Lower lobe of right lung (tissue), 2 donors: ENCODE measurements around the gene CEP290. TPM values are rescaled to one million over a fixed set of nuclear protein-coding genes. Genes with fewer than 3 reads are reported as not detected.
A peak's percentile ranks its signal among the peaks of the same experiment; 100 is the strongest.

Experiments used
- ATAC-seq, 2 donors: fragments of 200-7000 bp; cut with Tn5 transposase; one replicate each; pipeline ENCODE4 v1.9.1; 2020 to 2022; ENCODE audit warnings: mild to moderate bottlenecking in 2 of 2, moderate library complexity in 2 of 2
- DNase-seq: peaks from one replicate; pipeline ENCODE4 v3.0.0-alpha.2; 2020
- H3K27ac ChIP-seq: fragments of 200-600 bp; one replicate; pipeline ENCODE4 v1.8.0; 2022
- H3K27me3 ChIP-seq: fragments of 200-600 bp; one replicate; pipeline ENCODE4 v1.8.0; 2022; ENCODE audit warnings: low read depth
- H3K36me3 ChIP-seq: fragments of 200-600 bp; one replicate; pipeline ENCODE4 v1.8.0; 2022; ENCODE audit warnings: mild to moderate bottlenecking
- H3K4me1 ChIP-seq: fragments of 200-600 bp; one replicate; pipeline ENCODE4 v1.8.0; 2022
- H3K4me3 ChIP-seq: fragments of 200-600 bp; one replicate; pipeline ENCODE4 v1.8.0; 2022; ENCODE audit warnings: mild to moderate bottlenecking
- H3K9me3 ChIP-seq: fragments of 200-600 bp; one replicate; pipeline ENCODE4 v1.8.0; 2022
- CTCF ChIP-seq: fragments of 200-600 bp; IDR thresholded peaks from one replicate; pipeline ENCODE4 v1.8.0; 2022; ENCODE audit warnings: antibody characterized with exemption, mild to moderate bottlenecking
- intact Hi-C: fragments of 100-400 bp; cut with DNase I; formaldehyde crosslinking; loops from one replicate; pipeline ENCODE4 v1.11.0; 2022
- long read RNA-seq: library from polyadenylated mRNA; unstranded; transcript quantifications from one replicate; pipeline ENCODE4 v2.0.0, GENCODE V29; 2021
- total RNA-seq: library from RNA; stranded (reverse); fragmentation: NEBNext Ultra II Directional; extraction: Animal tissue kit (Norgen Biotek cat#: 25700); gene quantifications from one replicate; pipeline ENCODE4 v1.2.1, GENCODE V29; 2021
- donor health status: DM: no; HTN: yes; CAD: no; lungs with severe emphysema.

CEP290 gene
- 11.6 TPM for total RNA-seq
- long read RNA-seq, partial matches to known transcripts, result 13 of 18 reads
- long read RNA-seq, other reads (novel, unspliced or antisense), result 5 of 18 reads

GRCh38 chr12:88141774-88142609, at the start of gene CEP290, which contains the start of gene TMTC3:
Gene CEP290, minus strand, starts transcription at chr12:88142088. Its CDS starts 781 bp downstream, at chr12:88141307.
Gene TMTC3, plus strand, starts transcription at chr12:88142307. Its CDS starts 6,009 bp downstream, at chr12:88148316.
- intact Hi-C loops, result no loop called here

GRCh38 chr12:88188180-88188579, 46.3 kb upstream of the CEP290 start:
- ATAC-seq, result no peak
- no peak overlapping the region for H3K4me3 ChIP-seq
- no peak for TF ChIP-seq CTCF
- no peaks in the 10 kb centered on the region for H3K4me1 ChIP-seq
- intact Hi-C loops, result no loop called here
- peaks cover 15% of the 10 kb centered on the region for H3K36me3 ChIP-seq
- no peak for DNase-seq
- no peaks in the 10 kb centered on the region for H3K27me3 ChIP-seq
- H3K9me3 ChIP-seq, result no peaks in the 10 kb centered on the region
- H3K27ac ChIP-seq, result no peak overlapping the region

More at GRCh38 chr12:88141774-88142609, at the start of gene CEP290, which contains the start of gene TMTC3:
- Histone ChIP-seq H3K36me3 (no peaks in the 10 kb centered on the region), H3K4me3 (peak within 1 kb of the TSS; percentile 82), H3K9me3 (no peaks in the 10 kb centered on the region), H3K4me1 (peaks cover 18% of the 10 kb centered on the region), H3K27ac (peak within 1 kb of the TSS; percentile 75), H3K27me3 (no peaks in the 10 kb centered on the region)
- no peak for TF ChIP-seq CTCF
- ATAC-seq (peak; percentile 99 to 100), DNase-seq (peak; percentile 96)

GRCh38 chr12:88187571-88187970, 45.7 kb upstream of the CEP290 start:
- H3K4me1 ChIP-seq, result no peaks in the 10 kb centered on the region
- H3K9me3 ChIP-seq, result no peaks in the 10 kb centered on the region
- intact Hi-C loops, result no loop called here
- peaks cover 9% of the 10 kb centered on the region for H3K36me3 ChIP-seq
- H3K4me3 ChIP-seq, result no peak overlapping the region
- ATAC-seq, result no peak
- no peak for DNase-seq
- H3K27me3 ChIP-seq, result no peaks in the 10 kb centered on the region
- H3K27ac ChIP-seq, result no peak overlapping the region
- TF ChIP-seq CTCF, result no peak

GRCh38 chr12:88185988-88186387, 44.1 kb upstream of the CEP290 start:
- no peak for TF ChIP-seq CTCF
- ATAC-seq, result no peak
- Histone ChIP-seq H3K27me3 (no peaks in the 10 kb centered on the region), H3K27ac (no peak overlapping the region), H3K9me3 (no peaks in the 10 kb centered on the region), H3K4me3 (no peak overlapping the region), H3K4me1 (no peaks in the 10 kb centered on the region), H3K36me3 (peaks cover 8% of the 10 kb centered on the region)
- DNase-seq, result no peak
- intact Hi-C loops, result no loop called here

- DNase-seq (no peak), ATAC-seq (no peak)
- no peak for TF ChIP-seq CTCF
- Histone ChIP-seq H3K9me3 (no peaks in the 10 kb centered on the region), H3K4me3 (no peak overlapping the region), H3K27ac (no peak overlapping the region), H3K36me3 (peaks cover 5% of the 10 kb centered on the region), H3K4me1 (no peaks in the 10 kb centered on the region), H3K27me3 (no peaks in the 10 kb centered on the region)
- intact Hi-C loops, result no loop called here
Measured at GRCh38 chr12:88185279-88185678, 43.4 kb upstream of the CEP290 start.
